ENCODE results near the gene SKA1.
A peak's percentile ranks its signal among the peaks of the same experiment; 100 is the strongest.
"Not testable (repeated sequence)": the region's sequence is repeated elsewhere in the genome, so short reads cannot be mapped to it uniquely, and the experiment has no call there.

The SKA1 gene

GRCh38 chr18:50396005-50396660 is 21.3 kb downstream of the SKA1 start:
- DNase-seq: no peak

DNA sequence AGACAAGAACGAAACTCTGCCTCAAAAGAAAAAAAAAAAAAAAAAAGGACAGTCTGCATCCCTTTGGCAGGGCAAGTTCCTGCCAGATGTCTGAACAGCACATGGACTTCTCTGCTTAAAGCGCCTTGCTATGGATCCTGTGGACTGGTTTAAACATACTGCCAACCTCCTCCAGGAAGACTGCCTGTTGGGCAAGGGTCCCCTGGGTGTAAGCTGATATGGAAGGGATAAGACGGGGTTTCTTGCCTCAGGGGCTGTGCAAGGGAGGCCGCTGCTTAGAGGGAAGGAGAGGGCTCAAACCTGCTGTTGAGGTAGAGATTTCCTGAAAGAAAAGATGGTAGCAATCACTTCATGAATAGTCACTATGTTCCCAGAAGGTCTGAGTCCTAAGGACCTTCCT is 22.2 kb downstream of the SKA1 start:
- no peak for DNase-seq

DNA sequence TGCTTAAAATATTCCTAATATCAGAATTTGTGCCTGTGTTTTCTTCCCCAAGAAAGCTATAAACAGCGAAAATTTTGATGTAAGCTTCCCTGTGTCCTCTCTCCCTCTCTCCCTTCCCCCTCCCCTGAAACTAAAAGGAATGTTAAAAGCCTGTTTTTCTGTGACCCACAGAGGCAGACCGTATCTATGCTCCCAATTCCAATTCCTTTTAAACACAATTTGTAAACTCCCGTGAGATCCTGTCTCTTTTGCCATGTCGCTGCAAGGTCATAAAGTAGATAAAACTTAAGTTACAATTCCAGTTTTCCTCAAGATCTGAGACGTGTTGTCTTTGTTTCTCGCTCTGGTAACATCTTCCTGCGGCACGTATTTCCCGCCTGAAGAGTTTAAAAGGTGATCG is 23.3 kb downstream of the SKA1 start:
- no peak for DNase-seq

- no peak for DNase-seq
Measured at GRCh38 chr18:50398947-50399346, 24.1 kb downstream of the SKA1 start.

GRCh38 chr18:50399582-50399981 is 24.7 kb downstream of the SKA1 start:
- no peak for DNase-seq

GRCh38 chr18:50400438-50400837 is 25.6 kb downstream of the SKA1 start:
- DNase-seq: not testable (repeated sequence)

DNA sequence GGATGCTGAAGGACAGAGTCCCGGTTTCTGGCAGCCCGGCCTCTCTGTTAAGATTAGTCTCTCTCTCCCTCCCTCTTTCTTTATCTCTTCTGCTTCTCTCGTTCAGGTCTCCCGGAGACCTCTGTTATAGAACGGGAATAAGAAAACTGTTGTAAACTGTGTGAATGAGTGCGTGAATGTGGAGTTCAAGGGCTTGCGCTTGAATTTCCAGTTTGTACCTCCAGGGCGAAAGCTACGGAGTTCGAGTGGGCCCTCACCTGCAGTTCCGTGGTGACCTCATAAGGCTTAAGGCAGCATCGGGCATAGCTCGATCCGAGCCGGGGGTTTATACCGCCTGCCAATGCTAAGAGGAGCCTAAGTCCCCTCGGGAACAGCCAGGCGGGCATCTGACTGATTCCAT is 26.4 kb downstream of the SKA1 start:
- no peak for DNase-seq

DNA sequence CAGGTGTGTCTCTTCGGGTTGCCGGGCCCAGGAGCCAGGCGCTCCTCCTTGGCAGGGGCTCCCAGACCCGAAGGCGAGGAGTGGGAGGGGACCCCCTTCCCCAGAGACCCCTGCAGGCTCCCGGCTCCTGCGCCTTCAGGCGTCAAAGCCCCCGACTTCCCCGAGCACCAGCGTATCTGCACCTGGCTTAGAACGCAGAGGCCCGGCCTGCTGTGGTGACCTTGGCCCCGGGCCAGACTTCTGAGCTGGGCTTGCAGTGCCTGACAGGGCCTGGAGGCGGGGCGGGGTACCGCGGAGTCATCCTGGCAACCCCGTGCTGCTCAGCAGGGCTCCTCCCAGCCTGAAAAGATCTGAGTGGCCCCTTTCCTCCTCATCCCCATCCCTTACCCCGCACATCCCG is 27.0 kb downstream of the SKA1 start:
- peak; percentile 9 for DNase-seq

DNA sequence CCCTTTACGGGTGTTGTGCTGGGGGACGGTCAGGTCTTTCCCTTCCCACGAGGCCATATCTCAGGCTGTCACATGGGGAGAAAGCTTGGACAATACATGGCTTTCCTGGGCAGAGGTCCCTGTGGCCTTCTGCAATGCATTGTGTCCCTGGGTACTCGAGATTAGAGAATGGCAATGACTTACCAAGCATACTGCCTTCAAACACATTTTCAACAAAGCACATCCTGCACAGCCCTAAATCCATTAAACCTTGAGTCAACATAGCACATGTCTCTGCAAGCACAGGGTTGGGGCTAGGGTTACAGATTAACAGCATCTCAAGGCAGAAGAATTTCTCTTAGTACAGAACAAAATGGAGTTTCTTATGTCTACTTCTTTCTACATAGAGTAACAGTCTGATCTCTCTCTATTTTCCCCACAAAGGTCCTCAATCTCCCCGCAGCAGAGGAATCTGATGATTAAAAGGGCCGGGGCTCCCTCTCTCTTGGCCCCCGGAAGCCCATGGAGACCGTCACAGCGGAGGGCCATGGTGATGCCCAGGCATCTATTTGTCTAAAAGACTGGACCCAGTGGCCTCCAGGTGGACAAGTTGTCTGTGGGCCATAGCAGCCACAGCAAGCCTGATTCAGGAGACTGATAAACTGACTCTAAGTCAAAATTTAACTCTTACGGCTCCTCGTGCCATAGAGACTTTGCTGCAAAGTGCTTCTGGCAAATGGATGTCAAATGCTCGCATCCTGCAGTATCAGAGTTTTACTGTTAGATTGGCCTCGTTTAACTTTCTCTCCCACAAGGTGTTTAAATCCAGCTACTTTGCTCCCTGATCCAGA is 30.1 kb downstream of the SKA1 start:
- not testable (repeated sequence) for DNase-seq

DNA sequence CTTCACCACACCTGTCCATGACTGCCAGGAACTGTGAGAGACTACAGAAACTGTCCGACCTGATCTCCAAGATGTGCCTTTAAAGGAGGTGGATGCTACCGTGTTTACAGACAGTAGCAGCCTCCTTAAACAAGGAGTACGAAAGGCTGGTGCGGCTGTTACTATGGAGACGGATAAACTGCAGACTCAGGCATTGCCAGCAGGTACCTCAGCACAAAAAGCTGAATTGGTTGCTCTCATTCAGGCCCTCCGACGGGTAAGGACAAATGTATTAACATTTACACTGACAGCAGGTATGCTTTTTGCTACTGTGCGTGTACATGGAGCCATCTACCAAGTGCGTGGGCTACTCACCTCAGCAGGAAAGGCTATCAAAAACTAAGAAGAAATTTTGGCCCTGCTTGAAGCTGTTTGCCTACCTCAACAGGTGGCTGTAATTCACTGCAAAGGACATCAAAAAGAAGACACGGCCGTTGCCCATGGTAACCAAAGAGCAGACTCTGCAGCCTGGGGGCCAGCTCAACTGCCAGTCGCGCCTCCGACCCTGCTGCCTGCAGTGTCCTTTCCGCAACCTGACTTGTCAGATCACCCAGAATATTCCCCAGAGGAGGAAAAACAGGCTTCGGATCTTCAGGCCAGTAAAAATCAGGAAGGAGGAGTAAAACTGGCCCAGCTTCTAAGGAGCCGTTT is 30.9 kb downstream of the SKA1 start:
- no peak for DNase-seq

- DNase-seq: no peak
Measured at GRCh38 chr18:50409236-50409635, 34.4 kb downstream of the SKA1 start.

- no peak for DNase-seq
Measured at GRCh38 chr18:50410008-50410407, 35.2 kb downstream of the SKA1 start.

GRCh38 chr18:50410894-50411293 is 36.0 kb downstream of the SKA1 start:
- DNase-seq: no peak

- not testable (repeated sequence) for DNase-seq
Measured at GRCh38 chr18:50416832-50417231, 42.0 kb downstream of the SKA1 start.

GRCh38 chr18:50417705-50418104 is 42.9 kb downstream of the SKA1 start:
- DNase-seq: not testable (repeated sequence)

- no peak for DNase-seq
Measured at GRCh38 chr18:50418650-50419049, 43.8 kb downstream of the SKA1 start.

DNA sequence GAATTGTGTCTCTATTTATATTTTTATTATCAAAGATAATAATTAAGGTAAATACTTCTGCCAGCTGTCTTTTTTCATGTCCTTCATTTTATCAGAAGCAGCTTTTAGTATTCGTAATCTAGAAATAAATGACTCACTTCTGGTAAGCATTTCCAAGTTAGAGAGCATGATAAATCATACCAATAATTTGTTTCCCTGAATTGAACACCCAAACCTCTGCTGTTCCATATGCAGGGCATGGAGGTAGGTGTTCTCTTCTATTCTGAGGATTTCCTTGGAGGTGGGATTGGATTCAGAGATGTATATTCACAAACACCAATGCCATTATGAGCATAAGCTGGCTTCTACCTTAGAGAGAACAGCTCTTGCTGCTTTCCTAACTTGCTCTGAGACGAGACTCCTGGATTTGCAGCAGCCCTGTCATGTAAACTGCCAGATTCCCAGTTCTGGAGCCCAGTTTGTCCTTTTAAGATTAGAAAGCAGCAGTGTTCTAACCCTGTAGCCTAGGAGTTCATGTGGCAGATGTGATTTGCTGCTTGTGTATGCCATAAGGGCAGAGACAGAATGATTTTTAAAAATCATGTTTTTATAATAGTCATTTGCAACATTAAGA is 47.5 kb downstream of the SKA1 start:
- no peak for DNase-seq

DNA sequence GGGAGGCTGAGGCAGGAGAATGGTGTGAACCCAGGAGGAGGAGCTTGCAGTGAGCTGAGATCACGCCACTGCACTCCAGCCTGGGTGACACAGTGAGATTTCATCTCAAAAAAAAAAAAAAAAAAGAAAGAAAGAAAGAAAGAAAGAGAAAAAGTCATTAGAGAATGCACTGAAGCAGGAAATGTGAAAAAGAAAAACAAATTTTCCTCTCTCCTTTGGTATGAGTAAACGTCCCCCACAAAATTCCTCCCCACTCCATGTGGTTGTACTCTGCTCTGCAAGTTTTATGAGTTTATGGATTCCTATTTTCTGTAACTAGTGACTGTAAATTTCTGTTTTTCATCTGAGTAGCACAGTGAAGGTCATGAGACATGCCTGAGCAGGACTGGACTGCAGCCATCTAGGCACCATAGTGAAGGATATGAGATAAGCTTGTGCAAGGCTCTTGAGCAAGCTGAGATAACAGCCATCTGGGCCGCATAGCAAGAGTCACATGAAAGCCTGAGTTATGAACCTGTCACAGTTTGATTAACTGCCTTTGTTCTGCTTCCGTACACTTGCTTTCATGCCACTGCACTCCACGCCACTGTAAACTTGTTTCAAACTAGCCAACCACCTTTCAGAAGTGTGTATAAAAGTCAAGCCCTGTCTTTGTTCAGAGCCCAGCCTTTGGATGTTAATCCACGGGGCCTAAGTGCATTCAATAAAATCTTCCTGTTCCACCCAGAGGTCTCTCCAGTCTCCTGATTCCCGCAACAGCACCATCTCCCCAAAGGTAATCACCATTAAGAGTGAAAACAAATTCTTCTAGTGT is 50.2 kb downstream of the SKA1 start:
- no peak for DNase-seq

DNA sequence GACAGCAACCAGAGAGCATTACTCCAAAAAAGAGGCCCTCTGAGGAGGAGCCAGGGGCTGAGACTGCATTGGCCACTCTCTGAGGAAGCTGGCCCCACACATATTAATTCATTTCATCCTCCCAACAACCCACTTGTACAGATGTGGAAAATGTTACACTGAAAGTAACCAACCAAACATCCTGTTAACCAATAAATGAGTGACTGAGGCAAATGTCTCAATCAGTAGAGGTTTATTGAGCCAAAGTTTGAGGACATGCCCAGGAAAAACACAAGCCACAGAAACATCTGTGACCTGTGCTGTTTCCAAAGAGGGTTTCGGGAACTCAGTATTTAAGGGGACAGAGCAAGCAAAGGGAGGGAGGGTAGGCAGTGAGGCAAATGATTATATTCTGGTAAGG is 53.0 kb downstream of the SKA1 start:
- DNase-seq: no peak

GRCh38 chr18:50428531-50429206 is 53.8 kb downstream of the SKA1 start:
- no peak for DNase-seq

GRCh38 chr18:50429207-50429948 is 54.5 kb downstream of the SKA1 start:
- peak; percentile 5 for DNase-seq

All from fibroblast of skin of right biceps (primary cell).